Keratinocyte (primary cell): ENCODE results near the gene NAT16. TPM values are rescaled to one million over a fixed set of nuclear protein-coding genes. Genes with fewer than 3 reads are reported as not detected.
"Not testable (repeated sequence)": the region's sequence is repeated elsewhere in the genome, so short reads cannot be mapped to it uniquely, and the experiment has no call there.

Experiments used
- DNase-seq: peaks from one replicate; pipeline ENCODE4 v3.0.0-alpha.2; 2011; ENCODE audit warnings: low read depth, missing footprints, low spot score
- FAIRE-seq: peaks from 2 replicates; lab custom pipeline; 2011; peaks lifted over from hg19 to GRCh38; lab: Jason Lieb, UNC
- H2AFZ ChIP-seq: 2 replicates; pipeline ENCODE4 v1.6.0; 2012; ENCODE audit warnings: low read length, control low read depth, inconsistent platforms; ENCODE audit not compliant: control insufficient read depth
- H3K27ac ChIP-seq: 2 replicates; pipeline ENCODE4 v1.5.1; 2011; ENCODE audit warnings: low read length; ENCODE audit not compliant: control insufficient read depth, insufficient read depth
- H3K27me3 ChIP-seq: 3 replicates; pipeline ENCODE4 v1.6.0; 2011; ENCODE audit warnings: low read length; ENCODE audit not compliant: control insufficient read depth, insufficient read depth; ENCODE audit errors: extremely low read depth
- H3K36me3 ChIP-seq, 2 experiments: 2 replicates in 1 of 2; 3 replicates in 1 of 2; pipeline ENCODE4 v1.5.1; 2011; ENCODE audit warnings: low read length in 2 of 2, mild to moderate bottlenecking in 1 of 2; ENCODE audit not compliant: control insufficient read depth in 2 of 2, insufficient read depth in 2 of 2; ENCODE audit errors: extremely low read depth in 1 of 2
- H3K4me1 ChIP-seq: 3 replicates; pipeline ENCODE4 v1.5.1; 2011; ENCODE audit warnings: low read length; ENCODE audit not compliant: control insufficient read depth, insufficient read depth; ENCODE audit errors: extremely low read depth
- H3K4me2 ChIP-seq: 3 replicates; pipeline ENCODE4 v1.6.0; 2011; ENCODE audit warnings: low read depth, low read length; ENCODE audit not compliant: control insufficient read depth, insufficient read depth; ENCODE audit errors: extremely low read depth
- H3K4me3 ChIP-seq, 3 experiments: fragments of 200-600 bp in 1 of 3; sonication (generic) in 1 of 3; 2 replicates in 2 of 3; 3 replicates in 1 of 3; pipeline ENCODE4 v1.5.1; 2011 to 2016; ENCODE audit warnings: low read length in 3 of 3, mild to moderate bottlenecking in 3 of 3, control low read depth in 2 of 3, inconsistent platforms in 1 of 3, low read depth in 1 of 3, mixed read lengths in 1 of 3, mixed run types in 1 of 3, moderate library complexity in 1 of 3; ENCODE audit not compliant: control insufficient read depth in 2 of 3, insufficient read depth in 2 of 3; ENCODE audit errors: extremely low read depth in 1 of 3
- H3K79me2 ChIP-seq: 2 replicates; pipeline ENCODE4 v1.6.0; 2012; ENCODE audit warnings: low read length; ENCODE audit not compliant: control insufficient read depth, insufficient read depth
- H3K9ac ChIP-seq: 3 replicates; pipeline ENCODE4 v1.6.0; 2011; ENCODE audit warnings: low read length; ENCODE audit not compliant: control insufficient read depth, insufficient read depth; ENCODE audit errors: extremely low read depth
- H3K9me1 ChIP-seq: 3 replicates; pipeline ENCODE4 v1.6.0; 2011; ENCODE audit warnings: low read length; ENCODE audit not compliant: control insufficient read depth, insufficient read depth; ENCODE audit errors: extremely low read depth
- H3K9me3 ChIP-seq: 2 replicates; pipeline ENCODE4 v1.5.1; 2012; ENCODE audit warnings: low read depth, low read length; ENCODE audit not compliant: control insufficient read depth
- H4K20me1 ChIP-seq: 3 replicates; pipeline ENCODE4 v1.6.0; 2011; ENCODE audit warnings: low read length; ENCODE audit not compliant: control insufficient read depth, insufficient read depth; ENCODE audit errors: extremely low read depth
- EZH2 ChIP-seq: IDR thresholded peaks from one replicate; pipeline ENCODE4 v1.6.1; 2012; ENCODE audit warnings: inconsistent platforms, mild to moderate bottlenecking, low read length, moderate library complexity
- dilution Hi-C: fragments of 300-500 bp; cut with MboI; formaldehyde crosslinking; loops from one replicate; pipeline ENCODE4 v1.7.0; 2020; ENCODE audit warnings: low sequenced_read_pairs; ENCODE audit not compliant: extremely low pct_ligation_motif_present
- polyA plus RNA-seq, 5 experiments: library from polyadenylated mRNA; depleted of rRNA in 3 of 5; stranded (reverse) in 3 of 5; stranded (forward) in 1 of 5; unstranded in 1 of 5; fragments of >200 nt; gene quantifications; 1 replicate in 1 of 5; 2 replicates in 3 of 5; 3 replicates in 1 of 5; pipeline versions ENCODE4 v1.2.1 to v1.2.3, GENCODE V29; 2011 to 2012; ENCODE audit warnings: missing spikeins in 2 of 5, low read depth in 1 of 5, low replicate concordance in 1 of 5
- TF ChIP-seq, protein P1 (sequence below), 3 experiments: IDR thresholded peaks in 1 of 3; conservative IDR thresholded peaks in 1 of 3; optimal IDR thresholded peaks in 1 of 3; 2 replicates in 2 of 3; 3 replicates in 1 of 3; pipeline versions ENCODE3 to v1.5.1; 2011; ENCODE audit warnings: low read length in 3 of 3, mild to moderate bottlenecking in 3 of 3, moderate library complexity in 2 of 3, control low read depth in 1 of 3, inconsistent platforms in 1 of 3; ENCODE audit not compliant: insufficient read depth in 2 of 3; ENCODE audit errors: extremely low read depth in 1 of 3

The NAT16 gene
- polyA plus RNA-seq, 1 donor (not counting 4 experiments of a cell fraction or from before 2014, with no cell fraction given): not detected

DNA sequence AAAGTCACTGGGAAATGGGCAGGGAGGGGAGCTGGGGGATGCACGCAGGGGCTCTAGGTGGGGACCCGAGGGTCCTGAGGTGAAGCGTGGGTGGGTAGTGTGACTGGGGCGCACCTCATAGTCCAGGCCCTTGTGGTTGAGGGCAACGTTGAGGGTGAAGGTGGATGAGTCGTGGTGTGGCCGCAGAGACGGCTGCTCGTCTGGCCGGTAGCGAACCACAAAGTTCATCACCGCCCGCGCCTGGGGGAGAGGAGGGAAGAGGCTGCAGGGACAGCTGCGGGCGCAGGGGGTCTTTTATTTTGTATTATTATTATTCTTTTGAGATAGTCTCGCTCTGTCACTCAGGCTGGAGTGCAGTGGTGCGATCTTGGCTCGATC lies 26.6 kb upstream of the NAT16 start:
- H3K9ac ChIP-seq: no peak overlapping the region
- H3K4me2 ChIP-seq: no peak overlapping the region
- no peaks in the 10 kb centered on the region for H4K20me1 ChIP-seq
- no peak for FAIRE-seq
- H3K9me3 ChIP-seq: no peaks in the 10 kb centered on the region
- H3K9me1 ChIP-seq: no peaks in the 10 kb centered on the region
- no peak for DNase-seq
- H3K27me3 ChIP-seq: peaks cover 19% of the 10 kb centered on the region
- no peak for TF ChIP-seq EZH2
- TF ChIP-seq, protein P1, sequence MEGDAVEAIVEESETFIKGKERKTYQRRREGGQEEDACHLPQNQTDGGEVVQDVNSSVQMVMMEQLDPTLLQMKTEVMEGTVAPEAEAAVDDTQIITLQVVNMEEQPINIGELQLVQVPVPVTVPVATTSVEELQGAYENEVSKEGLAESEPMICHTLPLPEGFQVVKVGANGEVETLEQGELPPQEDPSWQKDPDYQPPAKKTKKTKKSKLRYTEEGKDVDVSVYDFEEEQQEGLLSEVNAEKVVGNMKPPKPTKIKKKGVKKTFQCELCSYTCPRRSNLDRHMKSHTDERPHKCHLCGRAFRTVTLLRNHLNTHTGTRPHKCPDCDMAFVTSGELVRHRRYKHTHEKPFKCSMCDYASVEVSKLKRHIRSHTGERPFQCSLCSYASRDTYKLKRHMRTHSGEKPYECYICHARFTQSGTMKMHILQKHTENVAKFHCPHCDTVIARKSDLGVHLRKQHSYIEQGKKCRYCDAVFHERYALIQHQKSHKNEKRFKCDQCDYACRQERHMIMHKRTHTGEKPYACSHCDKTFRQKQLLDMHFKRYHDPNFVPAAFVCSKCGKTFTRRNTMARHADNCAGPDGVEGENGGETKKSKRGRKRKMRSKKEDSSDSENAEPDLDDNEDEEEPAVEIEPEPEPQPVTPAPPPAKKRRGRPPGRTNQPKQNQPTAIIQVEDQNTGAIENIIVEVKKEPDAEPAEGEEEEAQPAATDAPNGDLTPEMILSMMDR (optimal IDR thresholded peaks at IDR 0.05 in 1 of 3, IDR thresholded peaks at IDR 0.05 in 1 of 3, conservative IDR thresholded peaks at IDR 0.05 in 1 of 3; ENCODE audit: extremely low read depth in 1 of 3, insufficient read depth in 2 of 3, low read length in 3 of 3): no peak
- H3K4me3 ChIP-seq: no peak overlapping the region
- H3K79me2 ChIP-seq: no peaks in the 10 kb centered on the region
- dilution Hi-C loops: no loop called here
- H2AFZ ChIP-seq: no peak overlapping the region
- no peaks in the 10 kb centered on the region for H3K4me1 ChIP-seq
- no peak overlapping the region for H3K27ac ChIP-seq
- peaks cover 7 to 22% of the 10 kb centered on the region in 2 experiments for H3K36me3 ChIP-seq

DNA sequence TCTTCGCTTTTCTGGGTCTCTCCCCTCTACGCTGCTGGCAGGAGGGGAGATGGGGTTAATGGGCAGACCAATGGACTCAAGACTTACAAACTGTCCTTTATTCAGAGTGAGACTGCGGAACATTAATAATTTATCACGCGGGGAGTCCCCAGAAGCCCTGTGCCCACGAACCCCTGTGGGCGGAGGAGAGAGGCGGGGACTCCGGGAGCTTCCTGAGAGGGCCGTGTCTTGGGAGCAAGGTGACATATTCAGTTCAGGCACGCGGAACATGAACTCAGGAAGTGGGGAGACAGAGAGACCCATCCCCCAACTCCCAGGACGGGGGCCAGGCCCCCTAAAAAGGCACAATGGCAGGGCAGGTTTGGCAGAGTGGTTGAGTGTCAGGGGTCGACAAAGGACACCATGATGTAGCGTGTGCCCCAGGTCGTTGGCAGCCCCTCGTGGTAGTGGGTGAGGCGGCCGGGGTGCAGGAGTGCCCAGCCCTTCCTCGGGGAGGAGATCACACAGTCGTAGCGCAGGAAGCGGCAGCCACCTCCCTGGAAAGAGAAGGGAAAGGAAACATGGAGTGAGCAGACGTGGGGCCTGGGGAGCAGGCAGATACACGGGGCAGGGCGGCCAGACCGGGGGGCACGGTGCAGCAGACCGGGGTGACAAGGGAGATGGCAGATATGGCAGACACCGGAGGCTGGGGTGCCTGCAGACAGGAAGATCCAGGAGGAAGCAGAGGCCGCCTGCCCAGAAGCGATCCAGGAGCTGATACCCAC lies 26.0 kb upstream of the NAT16 start:
- peaks cover 24% of the 10 kb centered on the region for H3K27me3 ChIP-seq
- H3K9me3 ChIP-seq: no peaks in the 10 kb centered on the region
- H3K4me2 ChIP-seq: no peak overlapping the region
- H3K9ac ChIP-seq: no peak overlapping the region
- no peaks in the 10 kb centered on the region for H3K4me1 ChIP-seq
- dilution Hi-C loops: no loop called here
- no peaks in the 10 kb centered on the region for H4K20me1 ChIP-seq
- H2AFZ ChIP-seq: no peak overlapping the region
- no peak for FAIRE-seq
- DNase-seq: no peak
- H3K4me3 ChIP-seq: no peak overlapping the region
- no peaks in the 10 kb centered on the region for H3K9me1 ChIP-seq
- no peaks in the 10 kb centered on the region for H3K79me2 ChIP-seq
- peaks cover 7 to 21% of the 10 kb centered on the region in 2 experiments for H3K36me3 ChIP-seq
- no peak for TF ChIP-seq EZH2
- TF ChIP-seq, protein P1 (optimal IDR thresholded peaks at IDR 0.05 in 1 of 3, IDR thresholded peaks at IDR 0.05 in 1 of 3, conservative IDR thresholded peaks at IDR 0.05 in 1 of 3; ENCODE audit: extremely low read depth in 1 of 3, insufficient read depth in 2 of 3, low read length in 3 of 3): no peak
- H3K27ac ChIP-seq: no peak overlapping the region

DNA sequence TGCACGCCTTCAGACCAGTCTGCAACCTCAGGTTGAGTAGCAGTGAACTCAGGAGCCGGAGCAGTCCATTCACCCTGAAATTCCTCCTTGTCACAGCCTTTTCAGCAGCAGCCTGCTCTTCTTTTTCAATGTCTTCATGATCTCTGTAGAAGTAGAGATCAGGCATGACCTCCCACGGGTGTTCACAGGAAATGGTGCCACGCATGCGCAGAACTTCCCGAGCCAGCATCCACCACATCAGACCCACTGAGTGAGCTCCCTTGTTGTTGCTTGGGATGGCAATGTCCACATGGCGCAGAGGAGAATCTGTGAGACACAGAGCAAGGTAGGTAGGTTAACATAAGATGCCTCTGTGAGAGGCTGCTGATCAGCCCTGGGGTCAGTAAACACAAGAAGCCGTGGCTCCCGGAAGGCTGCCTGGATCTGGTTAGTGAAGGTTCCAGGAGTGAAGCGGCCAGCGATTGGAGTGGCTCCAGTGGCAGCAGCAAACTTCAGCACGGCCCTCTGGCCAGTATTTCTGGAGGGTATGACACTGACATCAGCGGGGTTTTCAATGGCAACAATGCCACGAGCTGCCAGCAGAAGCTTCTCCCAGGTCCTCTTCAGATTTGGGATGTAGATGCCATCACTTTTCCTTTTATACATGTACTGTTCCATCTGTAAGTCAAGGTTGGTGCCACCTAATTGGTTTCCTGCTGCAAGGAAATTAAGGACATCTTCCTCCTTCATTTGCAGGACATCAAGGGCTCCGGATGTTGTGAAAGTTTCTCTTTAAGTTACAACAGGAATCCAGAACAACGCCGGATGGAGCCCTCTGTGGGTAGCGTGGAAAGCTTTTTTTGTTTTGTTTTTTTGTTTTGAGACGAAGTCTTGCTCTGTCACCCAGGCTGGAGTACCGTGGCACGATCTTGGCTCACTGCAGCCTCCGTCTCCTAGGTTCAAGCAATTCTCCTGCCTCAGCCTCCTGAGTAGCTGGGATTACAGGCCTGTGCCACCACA lies 23.9 kb upstream of the NAT16 start:
- H3K4me2 ChIP-seq, FAIRE-seq: not testable (repeated sequence)

More for the DNA sequence above, 23.9 kb upstream of the NAT16 start:
- H3K9me1 ChIP-seq, H3K4me3 ChIP-seq, DNase-seq, H3K9me3 ChIP-seq, H3K9ac ChIP-seq, H3K27ac ChIP-seq, H3K79me2 ChIP-seq, H2AFZ ChIP-seq, H3K4me1 ChIP-seq, dilution Hi-C loops, H4K20me1 ChIP-seq: not testable (repeated sequence)
- H3K36me3 ChIP-seq: peaks cover 0 to 10% of the 10 kb centered on the region in 2 experiments
- peaks cover 31% of the 10 kb centered on the region for H3K27me3 ChIP-seq
